AG04449 (cell line): Measurements from ENCODE around the gene SASH1.

Experiments
- CTCF ChIA-PET: fragments of 350-600 bp; formaldehyde crosslinking; extraction: SDS; loops from one replicate; lab custom pipeline; 2021; ENCODE audit warnings: antibody characterized with exemption; lab: Yijun Ruan, JAX
- POLR2A ChIA-PET: fragments of 400-600, 350-600 bp; formaldehyde crosslinking; extraction: SDS; loops from one replicate; lab custom pipeline; 2020; ENCODE audit warnings: antibody characterized with exemption, inconsistent platforms; lab: Yijun Ruan, JAX
- DNase-seq: peaks from one replicate; pipeline ENCODE4 v3.0.0-alpha.2; 2010; ENCODE audit warnings: low read depth, low spot score
- H3K4me3 ChIP-seq: 2 replicates; pipeline ENCODE4 v1.5.1; 2011; ENCODE audit warnings: low read depth, mild to moderate bottlenecking, control low read depth, low read length
- TF ChIP-seq, protein P1 (sequence below): IDR thresholded peaks from one replicate; pipeline ENCODE4 v1.5.1; 2011; ENCODE audit warnings: mild to moderate bottlenecking, moderate library complexity, low read length, control low read depth, inconsistent platforms; ENCODE audit not compliant: insufficient read depth; ENCODE audit errors: missing control alignments

The SASH1 gene

DNA sequence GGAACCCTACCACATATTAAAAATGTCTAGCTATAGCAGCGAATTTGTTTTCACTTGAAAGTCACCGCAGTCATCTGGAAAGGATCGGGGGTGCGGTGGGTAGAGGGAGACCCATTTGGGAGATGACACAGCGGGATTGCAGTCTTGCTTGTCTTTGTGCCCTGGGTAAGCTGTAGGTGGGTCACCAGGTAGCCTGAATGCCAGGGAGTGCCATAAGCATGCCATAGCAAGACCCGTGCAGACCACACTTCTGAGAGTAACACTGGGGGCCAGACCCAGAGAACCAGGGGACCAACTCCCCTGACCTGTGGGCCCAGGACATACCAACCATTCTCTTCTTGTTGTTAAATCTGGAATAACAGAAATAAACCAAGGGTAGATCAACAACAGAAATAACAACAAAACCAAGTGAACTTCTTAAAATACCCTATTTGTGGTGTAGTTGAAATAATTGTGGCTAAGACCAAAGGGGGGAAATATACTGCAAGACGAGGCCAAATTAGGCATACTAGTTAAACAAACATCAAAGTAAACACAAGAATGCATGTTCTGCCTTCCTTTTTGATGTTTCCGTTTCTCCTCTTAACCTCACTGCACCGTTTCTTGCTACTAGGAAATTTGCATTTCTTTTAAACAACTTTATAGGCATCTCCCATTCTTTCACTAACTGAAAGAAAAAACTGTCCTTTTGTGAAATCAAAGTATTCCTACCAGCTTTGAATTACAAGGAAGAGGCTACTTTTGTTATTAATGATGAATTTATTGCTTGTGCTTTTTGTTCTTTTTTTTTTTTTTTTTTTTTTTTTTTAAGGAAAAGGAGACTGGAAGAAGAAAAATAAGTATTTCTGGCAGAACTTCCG lies 128.2 kb downstream of the SASH1 start:
- ChIA-PET POLR2A (no interaction called here), CTCF (interaction anchor here (1.0 to 4.2 kb wide), 4 partner anchors 12 to 294 kb away, joined by 3 to 30 read pairs (median 6); no protein-coding TSS in a partner anchor)
- TF ChIP-seq, protein P1, sequence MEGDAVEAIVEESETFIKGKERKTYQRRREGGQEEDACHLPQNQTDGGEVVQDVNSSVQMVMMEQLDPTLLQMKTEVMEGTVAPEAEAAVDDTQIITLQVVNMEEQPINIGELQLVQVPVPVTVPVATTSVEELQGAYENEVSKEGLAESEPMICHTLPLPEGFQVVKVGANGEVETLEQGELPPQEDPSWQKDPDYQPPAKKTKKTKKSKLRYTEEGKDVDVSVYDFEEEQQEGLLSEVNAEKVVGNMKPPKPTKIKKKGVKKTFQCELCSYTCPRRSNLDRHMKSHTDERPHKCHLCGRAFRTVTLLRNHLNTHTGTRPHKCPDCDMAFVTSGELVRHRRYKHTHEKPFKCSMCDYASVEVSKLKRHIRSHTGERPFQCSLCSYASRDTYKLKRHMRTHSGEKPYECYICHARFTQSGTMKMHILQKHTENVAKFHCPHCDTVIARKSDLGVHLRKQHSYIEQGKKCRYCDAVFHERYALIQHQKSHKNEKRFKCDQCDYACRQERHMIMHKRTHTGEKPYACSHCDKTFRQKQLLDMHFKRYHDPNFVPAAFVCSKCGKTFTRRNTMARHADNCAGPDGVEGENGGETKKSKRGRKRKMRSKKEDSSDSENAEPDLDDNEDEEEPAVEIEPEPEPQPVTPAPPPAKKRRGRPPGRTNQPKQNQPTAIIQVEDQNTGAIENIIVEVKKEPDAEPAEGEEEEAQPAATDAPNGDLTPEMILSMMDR, result no peak
- DNase-seq, result no peak
- H3K4me3 ChIP-seq, result no peak overlapping the region

DNA sequence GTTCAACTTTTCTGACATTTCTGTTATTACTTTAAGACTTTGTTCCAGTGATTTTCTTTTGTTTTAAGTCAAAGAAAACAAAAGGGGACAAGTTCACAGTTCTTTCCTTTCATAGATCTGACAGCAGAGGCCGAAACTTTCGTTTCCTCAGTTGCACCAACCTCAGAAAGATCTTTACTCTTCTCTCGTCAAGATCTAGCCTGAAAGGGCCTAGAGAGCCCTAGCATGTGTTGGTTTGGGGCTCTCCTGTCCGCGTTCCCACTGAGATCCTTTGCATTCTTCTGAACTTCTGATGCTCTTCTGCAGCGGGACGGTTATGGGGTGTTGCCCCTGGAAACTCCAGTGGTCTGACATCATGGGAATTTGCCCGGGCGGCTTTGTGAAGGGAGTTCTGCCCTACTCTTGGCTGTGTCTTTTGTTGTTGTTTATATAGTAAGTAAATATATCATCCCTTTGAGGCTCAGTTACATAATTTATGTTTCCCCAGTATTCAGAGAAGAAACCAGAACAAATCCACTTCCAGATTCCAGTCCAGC lies 129.1 kb downstream of the SASH1 start:
- ChIA-PET POLR2A (no interaction called here), CTCF (interaction anchor here (1.2 to 4.2 kb wide), 3 partner anchors 291 to 295 kb away, joined by 3 to 30 read pairs (median 3); no protein-coding TSS in a partner anchor)
- DNase-seq, result no peak

DNA sequence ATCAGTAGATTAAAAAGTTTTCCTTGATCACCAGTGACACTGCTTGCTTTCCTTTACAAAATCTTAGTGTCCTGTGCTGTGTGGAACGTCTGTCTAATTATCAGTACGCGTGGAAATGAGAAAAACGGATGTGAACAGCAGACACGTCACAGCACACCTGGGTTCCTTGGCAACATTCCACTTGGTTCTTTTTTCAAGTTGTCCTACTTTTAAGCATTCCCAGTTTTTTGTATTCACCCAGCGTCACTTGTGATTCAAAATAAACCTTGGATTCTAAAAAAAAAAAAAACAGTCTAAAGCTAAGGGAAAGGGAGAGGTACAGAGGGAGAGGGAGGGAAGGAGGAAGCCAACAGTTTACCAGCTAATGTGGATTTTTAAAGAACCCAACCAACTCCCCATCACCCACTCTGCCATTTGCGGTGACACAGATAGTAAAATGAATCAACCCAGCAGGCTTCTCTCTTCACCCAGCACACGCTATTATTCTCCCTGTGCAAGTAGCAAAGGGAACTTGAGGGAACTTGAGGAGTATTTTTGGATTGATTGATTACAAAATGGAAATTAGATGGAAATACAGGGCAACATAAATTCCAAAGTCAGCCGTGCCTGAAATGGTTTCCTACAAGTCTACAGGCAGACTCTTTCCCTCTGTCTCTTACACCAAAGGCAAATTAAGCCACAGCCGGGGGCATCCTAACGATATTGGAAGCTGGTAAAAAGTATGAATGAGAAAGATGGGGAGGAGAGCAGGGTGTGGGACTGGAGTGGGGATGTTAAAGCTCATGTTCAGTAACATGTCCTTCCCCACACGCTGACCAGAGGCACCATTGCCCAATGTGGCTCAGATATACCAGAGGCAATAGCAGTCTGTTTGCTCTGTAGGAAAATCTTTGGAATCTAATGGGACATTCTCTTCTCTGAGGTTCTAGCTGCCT lies 129.8 kb downstream of the SASH1 start:
- TF ChIP-seq, protein P1, result no peak
- CTCF ChIA-PET, result interaction anchor here (1.4 to 4.2 kb wide), 3 partner anchors 9 to 295 kb away, joined by 3 to 30 read pairs (median 7); no protein-coding TSS in a partner anchor
- POLR2A ChIA-PET, result no interaction called here
- no peak overlapping the region for H3K4me3 ChIP-seq
- DNase-seq, result no peak

More for the DNA sequence above, 129.1 kb downstream of the SASH1 start:
- H3K4me3 ChIP-seq, result no peak overlapping the region
- TF ChIP-seq, protein P1, result no peak

DNA sequence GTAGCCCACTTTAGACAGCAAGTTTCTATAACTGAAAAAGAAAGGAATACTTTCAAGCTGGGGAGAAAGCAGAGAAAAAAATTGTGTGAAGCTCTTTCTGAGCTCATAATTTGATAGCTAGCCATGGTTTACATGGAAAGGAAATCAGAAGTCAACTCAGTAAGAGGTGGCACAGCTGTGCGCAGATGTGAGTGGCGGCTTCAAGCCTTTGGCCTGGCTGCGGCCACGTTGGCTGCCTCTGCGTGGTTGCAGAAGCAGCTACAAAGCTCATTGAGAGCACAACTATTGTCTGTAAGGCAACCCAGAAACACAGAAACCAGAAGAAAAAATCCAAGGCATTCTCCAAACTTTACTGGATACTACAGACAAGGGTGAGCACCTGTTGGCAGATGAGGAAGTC lies 136.9 kb downstream of the SASH1 start:
- CTCF ChIA-PET, result interaction anchor here (2.1 to 3.2 kb wide), 2 partner anchors 16 to 299 kb away, joined by 6 to 12 read pairs; no protein-coding TSS in a partner anchor
- TF ChIP-seq, protein P1, result no peak
- POLR2A ChIA-PET, result no interaction called here
- no peak for DNase-seq
- no peak overlapping the region for H3K4me3 ChIP-seq

DNA sequence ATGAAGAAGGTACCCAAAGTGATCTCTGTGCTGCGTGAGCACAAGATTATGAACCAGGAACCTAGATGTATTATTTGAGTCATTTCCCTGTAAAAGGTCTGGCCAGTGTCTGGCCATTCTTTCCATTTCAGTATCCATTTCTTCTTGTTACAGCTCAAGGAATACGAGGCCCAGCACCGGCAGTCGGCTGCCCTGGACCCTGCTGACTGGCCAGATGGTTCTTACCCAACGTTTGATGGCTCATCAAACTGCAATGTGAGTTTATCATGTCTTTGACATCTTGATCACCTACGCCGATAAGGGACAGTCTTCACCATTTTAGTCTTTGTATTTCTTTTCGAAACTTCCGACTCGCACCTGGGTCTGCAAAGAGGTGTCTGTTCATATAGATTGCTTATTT lies 144.8 kb downstream of the SASH1 start:
- CTCF ChIA-PET, result interaction anchor here (0.7 to 2.0 kb wide), 2 partner anchors 9 to 26 kb away, joined by 3 to 6 read pairs; no protein-coding TSS in a partner anchor
- DNase-seq, result no peak
- H3K4me3 ChIP-seq, result no peak overlapping the region
- TF ChIP-seq, protein P1, result no peak
- POLR2A ChIA-PET, result no interaction called here
